Smooth muscle cell of the brain vasculature (primary cell): Measurements from ENCODE around the gene SLC25A11.
"Not testable (repeated sequence)": the region's sequence is repeated elsewhere in the genome, so short reads cannot be mapped to it uniquely, and the experiment has no call there.

Experiments used
- DNase-seq: peaks from one replicate; pipeline ENCODE4 v3.0.0-alpha.2; 2012; ENCODE audit warnings: low read depth, low spot score

The SLC25A11 gene

GRCh38 chr17:4920351-4921048 lies 19.3 kb downstream of the SLC25A11 start:
- no peak for DNase-seq

DNA sequence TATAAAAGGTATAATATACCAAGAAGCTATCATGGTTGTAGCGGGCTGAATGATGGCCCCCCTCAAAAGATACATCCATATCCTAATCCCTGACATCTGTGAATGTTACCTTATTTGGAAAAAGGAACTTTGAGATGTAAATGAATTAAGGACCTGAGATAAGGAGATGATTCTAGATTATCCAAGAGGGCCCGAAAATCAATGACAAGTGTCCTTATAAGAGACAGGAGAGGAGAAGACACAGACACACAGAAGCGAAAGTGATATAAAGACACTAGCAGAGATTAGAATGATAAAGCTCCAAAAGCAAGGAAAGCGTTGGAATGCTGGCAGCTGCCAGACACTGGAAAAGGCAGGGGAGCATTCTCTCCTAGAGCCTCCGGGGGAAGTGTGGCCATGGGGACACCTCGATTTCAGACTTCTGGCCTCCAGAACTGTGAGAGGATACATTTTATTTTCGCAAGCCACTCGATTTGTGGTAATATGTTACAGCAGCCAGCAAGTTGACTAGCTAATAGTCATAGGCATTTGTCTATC lies 20.3 kb downstream of the SLC25A11 start:
- DNase-seq = no peak

DNA sequence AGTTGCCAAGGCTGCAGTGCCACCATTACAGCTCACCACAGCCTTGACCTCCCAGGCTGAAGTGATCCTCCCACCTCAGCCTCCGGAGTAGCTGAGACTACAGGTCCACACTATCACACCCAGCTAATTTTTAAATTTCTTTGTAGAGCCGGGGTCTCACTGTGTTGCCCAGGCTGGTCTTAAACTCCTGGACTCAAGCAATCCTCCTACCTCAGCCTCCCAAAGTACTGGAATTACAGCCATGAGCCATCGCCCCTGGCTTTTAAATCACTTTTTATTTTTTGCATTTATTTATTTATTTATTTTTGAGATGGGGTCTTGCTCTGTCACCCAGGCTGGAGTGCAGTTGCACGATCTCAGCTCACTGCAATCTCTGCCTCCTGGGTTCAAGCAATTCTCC lies 25.3 kb downstream of the SLC25A11 start:
- not testable (repeated sequence) for DNase-seq

- DNase-seq = no peak
Observed at GRCh38 chr17:4913994-4914393, 25.9 kb downstream of the SLC25A11 start.

GRCh38 chr17:4908711-4909496 lies 30.9 kb downstream of the SLC25A11 start:
- DNase-seq = peak; percentile 81

DNA sequence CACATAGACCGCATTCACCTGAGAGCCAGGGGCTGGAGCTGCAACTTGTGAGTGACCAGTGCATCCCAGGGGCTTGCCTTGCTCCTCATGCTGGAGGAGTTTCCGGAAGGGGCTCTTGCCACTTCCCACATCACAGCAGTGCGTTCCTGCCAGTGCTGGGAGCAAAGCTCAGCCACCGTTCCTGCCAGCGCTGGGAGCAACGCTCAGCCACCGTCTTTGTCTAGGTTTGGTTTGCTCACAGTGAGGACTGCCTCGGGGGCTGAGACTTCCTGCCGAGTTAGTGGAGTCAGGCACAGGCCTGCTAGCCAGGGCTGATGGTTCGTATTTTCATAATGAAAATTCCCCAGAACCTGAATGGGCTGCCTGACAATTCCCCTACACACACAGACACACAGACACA lies 31.5 kb downstream of the SLC25A11 start:
- no peak for DNase-seq

- not testable (repeated sequence) for DNase-seq
Observed at GRCh38 chr17:4906642-4907041, 33.2 kb downstream of the SLC25A11 start.

- peak; percentile 59 for DNase-seq
Observed at GRCh38 chr17:4903051-4903818, 36.6 kb downstream of the SLC25A11 start, which contains the start of gene CHRNE. Gene CHRNE, minus strand, starts transcription at chr17:4903098. Its CDS starts 35 bp downstream, at chr17:4903063.

DNA sequence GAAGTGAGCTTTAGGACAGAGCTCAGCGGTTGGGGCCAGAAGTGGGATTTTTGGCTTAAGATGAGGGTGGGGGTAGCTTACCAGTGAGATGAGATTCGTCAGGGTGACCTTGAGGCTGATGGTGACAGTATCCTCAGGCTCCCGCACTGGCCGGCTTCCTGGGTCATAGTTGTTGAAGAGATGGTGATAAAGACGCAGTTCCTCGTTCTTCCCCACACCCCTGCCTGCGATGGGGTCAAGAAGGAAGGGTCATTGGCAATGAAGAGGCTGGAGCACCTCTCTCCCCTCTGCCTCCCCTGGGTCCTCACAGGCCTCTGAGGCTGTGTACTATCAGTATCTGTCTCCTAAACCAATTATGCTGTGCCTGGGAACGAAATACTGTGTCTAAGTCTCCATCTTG lies 37.3 kb downstream of the SLC25A11 start:
- DNase-seq = no peak

DNA sequence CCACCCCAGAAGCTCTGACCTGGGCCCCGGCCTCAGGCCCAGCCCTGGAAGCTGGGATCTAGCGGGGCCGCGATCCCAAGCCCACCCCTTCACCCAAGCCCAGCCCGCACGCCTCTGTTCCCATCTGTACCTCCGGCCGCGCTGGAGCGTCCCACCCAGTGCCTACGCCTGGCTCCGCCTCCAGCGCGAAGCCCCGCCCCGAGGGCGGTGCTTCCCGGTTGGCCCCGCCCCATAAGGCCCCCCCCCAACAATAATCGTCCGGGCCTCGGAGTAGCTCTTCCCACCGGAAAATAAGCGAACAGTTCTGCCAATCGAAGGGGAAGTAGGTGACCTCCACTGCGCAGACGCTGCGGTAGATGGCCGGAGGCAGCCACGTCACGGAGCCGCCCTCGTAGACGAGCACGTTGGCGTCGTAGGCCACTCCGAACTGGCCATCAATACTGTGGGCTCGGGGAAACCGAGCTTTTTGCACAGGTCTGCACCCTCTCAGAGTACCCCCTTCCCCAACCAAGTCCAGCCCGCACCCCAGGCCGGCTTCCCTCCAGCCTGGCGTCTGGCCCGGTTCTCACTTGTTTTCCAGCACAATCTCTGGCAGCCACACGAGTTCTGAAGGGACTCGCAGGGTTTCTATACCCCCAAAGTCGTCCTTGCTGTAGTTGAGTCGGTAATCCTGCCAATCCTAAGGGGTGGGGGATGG lies 38.0 kb downstream of the SLC25A11 start:
- DNase-seq = no peak

DNA sequence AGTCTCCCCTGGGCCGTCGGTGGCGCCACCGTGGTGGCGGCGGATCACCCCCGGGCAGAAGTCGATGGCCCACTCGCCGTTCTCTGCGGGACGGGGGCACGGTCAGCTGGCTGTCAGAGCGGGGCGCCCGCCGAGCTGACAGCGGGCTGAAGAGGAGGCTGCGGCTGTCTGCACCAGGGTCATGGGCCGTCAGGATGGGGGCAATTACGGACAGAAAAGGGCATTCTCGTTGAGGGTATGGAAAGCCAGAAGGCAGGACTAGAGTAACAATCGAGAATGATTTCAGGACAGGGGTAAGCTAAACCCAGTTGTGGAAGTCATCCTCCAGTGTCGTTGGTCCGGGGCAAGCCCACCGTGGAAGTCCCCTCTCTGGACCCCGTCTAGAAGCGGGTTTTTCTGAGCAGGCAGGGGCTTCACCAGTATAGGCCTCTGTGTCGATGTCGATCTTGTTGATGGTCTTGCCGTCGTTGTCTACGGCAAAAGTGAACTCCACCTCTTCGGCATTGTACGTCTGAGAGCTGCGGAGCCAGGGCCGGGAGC lies 38.7 kb downstream of the SLC25A11 start:
- DNase-seq = no peak

- no peak for DNase-seq
Observed at GRCh38 chr17:4900231-4901107, 39.4 kb downstream of the SLC25A11 start.

- DNase-seq = no peak
Observed at GRCh38 chr17:4899341-4900230, 40.3 kb downstream of the SLC25A11 start, which contains the start of gene C17orf107. Gene C17orf107, plus strand, starts transcription at chr17:4899536. Its CDS starts 227 bp downstream, at chr17:4899763.

- DNase-seq = no peak
Observed at GRCh38 chr17:4898927-4899326, 40.9 kb downstream of the SLC25A11 start.

GRCh38 chr17:4898351-4898750 lies 41.5 kb downstream of the SLC25A11 start:
- DNase-seq = no peak

DNA sequence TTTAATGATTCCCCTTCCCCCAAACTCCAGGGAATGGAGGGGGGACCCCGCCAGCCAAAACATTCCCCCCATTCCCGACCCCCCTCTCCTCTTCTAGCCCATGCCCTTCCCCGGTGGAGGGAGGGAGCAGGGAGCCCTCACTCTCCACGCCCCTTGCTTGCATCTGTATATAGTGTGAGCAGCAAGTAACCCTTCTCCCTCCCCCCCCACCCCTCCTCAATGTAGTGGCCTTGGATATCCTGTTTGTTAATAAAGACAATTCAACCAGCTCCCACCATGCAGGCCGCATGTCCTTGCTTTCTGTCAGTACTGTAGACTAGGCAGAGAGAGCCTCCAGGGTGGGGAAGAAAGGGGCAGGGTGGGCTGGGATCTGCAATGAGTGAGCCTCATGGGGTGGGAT lies 42.1 kb downstream of the SLC25A11 start:
- DNase-seq = no peak

DNA sequence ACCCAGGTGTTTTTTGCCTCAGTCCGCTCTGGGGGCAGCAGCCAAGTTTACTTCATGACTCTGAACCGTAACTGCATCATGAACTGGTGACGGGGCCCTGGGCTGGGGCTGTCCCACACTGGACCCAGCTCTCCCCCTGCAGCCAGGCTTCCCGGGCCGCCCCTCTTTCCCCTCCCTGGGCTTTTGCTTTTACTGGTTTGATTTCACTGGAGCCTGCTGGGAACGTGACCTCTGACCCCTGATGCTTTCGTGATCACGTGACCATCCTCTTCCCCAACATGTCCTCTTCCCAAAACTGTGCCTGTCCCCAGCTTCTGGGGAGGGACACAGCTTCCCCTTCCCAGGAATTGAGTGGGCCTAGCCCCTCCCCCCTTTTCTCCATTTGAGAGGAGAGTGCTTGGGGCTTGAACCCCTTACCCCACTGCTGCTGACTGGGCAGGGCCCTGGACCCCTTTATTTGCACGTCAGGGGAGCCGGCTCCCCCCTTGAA lies 42.6 kb downstream of the SLC25A11 start:
- DNase-seq = no peak

DNA sequence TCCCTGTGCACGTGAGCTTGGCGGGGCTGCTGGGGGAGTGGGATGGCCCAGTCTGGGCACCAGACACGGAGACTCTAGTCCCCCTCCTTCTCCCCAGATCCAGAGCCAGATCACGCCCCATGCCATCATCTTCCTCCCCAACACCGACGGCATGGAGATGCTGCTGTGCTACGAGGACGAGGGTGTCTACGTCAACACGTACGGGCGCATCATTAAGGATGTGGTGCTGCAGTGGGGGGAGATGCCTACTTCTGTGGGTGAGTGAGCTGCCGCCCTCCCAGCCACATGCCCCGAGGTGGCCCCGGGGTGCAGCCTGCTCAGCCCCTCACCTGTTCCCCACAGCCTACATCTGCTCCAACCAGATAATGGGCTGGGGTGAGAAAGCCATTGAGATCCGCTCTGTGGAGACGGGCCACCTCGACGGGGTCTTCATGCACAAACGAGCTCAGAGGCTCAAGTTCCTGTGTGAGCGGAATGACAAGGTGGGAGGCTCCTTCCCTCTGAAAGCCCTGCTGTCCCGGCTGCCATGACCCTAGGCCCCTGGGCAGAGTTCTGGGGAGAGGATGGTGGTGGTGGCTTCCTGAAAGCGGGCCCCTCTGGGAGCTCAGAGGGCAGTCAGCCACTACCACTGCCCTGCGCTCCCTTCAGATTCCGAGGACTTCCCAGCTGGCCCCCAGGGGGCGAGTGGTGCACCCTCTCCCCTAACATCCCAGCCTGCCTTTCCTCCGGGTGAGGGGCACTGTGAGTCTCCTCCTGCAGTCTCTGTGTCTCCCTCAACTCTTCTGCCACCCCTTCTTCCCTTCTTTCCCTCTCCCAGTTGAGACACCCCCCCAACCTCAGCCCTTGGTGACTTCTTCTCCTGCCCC lies 43.3 kb downstream of the SLC25A11 start:
- no peak for DNase-seq
